MCF 10A (cell line): Measurements from ENCODE around the gene LIN7C. TPM values are rescaled to one million over a fixed set of nuclear protein-coding genes. Genes with fewer than 3 reads are reported as not detected.

Source experiments
- BruUV-seq: library from RNA; stranded (reverse); fragments of 400-500 nt; replicated peaks from 2 replicates; lab custom pipeline; 2021; lab: Mats Ljungman, UMichigan
- CTCF ChIA-PET: fragments of 300-600 bp; sonication (Branson Sonifier 250); formaldehyde crosslinking; extraction: SDS; loops from one replicate; lab custom pipeline; 2021; ENCODE audit warnings: antibody characterized with exemption, inconsistent platforms; lab: Yijun Ruan, JAX
- POLR2A ChIA-PET: fragments of 300-600, 350-650 bp; sonication (Branson Sonifier 250); formaldehyde crosslinking; extraction: SDS; loops from one replicate; lab custom pipeline; 2020; ENCODE audit warnings: antibody characterized with exemption, inconsistent platforms; lab: Yijun Ruan, JAX
- DNase-seq: peaks from one replicate; pipeline ENCODE4 v3.0.0-alpha.2; 2018; ENCODE audit not compliant: unreplicated experiment
- H3K27ac Mint-ChIP-seq: one replicate; pipeline ENCODE4 v1.8.0; 2022; ENCODE audit warnings: mild to moderate bottlenecking, low read depth, mixed read lengths; ENCODE audit not compliant: unreplicated experiment
- H3K27me3 Mint-ChIP-seq: one replicate; pipeline ENCODE4 v1.8.0; 2022; ENCODE audit warnings: mixed read lengths; ENCODE audit not compliant: insufficient read depth, unreplicated experiment
- H3K36me3 Mint-ChIP-seq: one replicate; pipeline ENCODE4 v1.8.0; 2022; ENCODE audit warnings: mild to moderate bottlenecking, moderate library complexity, mixed read lengths; ENCODE audit not compliant: insufficient read depth, unreplicated experiment
- H3K4me1 Mint-ChIP-seq: one replicate; pipeline ENCODE4 v1.8.0; 2022; ENCODE audit warnings: mixed read lengths; ENCODE audit not compliant: insufficient read depth, unreplicated experiment
- H3K4me3 Mint-ChIP-seq: one replicate; pipeline ENCODE4 v1.8.0; 2022; ENCODE audit warnings: mild to moderate bottlenecking, moderate library complexity, mixed read lengths; ENCODE audit not compliant: unreplicated experiment
- H3K9me3 Mint-ChIP-seq: one replicate; pipeline ENCODE4 v1.8.0; 2022; ENCODE audit warnings: mixed read lengths; ENCODE audit not compliant: unreplicated experiment
- intact Hi-C: fragments of 100-400 bp; cut with micrococcal nuclease; formaldehyde crosslinking; loops from 2 replicates; pipeline ENCODE4 v1.14.1; 2022
- total RNA-seq: library from RNA; stranded (reverse); gene quantifications from 2 replicates; pipeline ENCODE4 v1.2.3, GENCODE V29; 2022
- TF ChIP-seq, protein P1 (sequence below): fragments of 200-600 bp; IDR thresholded peaks from one replicate; pipeline ENCODE4 v1.8.0; 2022; ENCODE audit warnings: antibody characterized with exemption, mild to moderate bottlenecking; ENCODE audit not compliant: unreplicated experiment

LIN7C gene
- total RNA-seq, 1 experiment from 2014 or later, result 47.7 TPM

DNA sequence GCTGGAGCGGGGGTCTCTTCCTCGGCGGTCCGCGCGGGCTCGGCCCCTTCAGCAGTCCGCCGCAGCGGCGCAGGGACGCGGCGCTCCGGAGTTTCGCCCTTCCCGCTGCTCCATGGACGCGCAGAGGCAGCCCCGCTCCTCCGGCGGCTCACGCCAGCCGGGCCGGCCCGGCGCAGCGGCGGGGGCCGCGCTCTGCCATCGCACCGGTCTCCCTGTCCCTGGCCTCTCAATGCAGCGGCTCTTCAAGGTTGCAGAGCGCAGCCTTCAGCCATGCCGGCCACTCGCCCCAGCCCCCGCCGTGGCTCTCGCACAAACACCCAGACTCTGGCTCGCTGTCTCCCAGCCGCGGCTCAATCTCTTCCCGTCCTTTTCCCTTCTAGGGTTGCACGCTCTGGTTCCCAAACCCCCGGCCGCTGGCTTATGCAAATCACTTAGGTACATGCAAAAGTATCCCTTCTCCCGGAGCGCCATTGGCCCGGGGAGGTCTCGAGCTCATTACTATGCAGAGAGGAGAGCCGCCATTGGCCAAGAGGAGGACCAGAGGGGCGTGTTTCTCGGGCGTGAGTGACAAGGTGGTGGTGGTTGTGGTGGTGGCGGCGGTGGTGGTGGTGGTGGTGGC is 34.1 kb downstream of the LIN7C start, which contains the start of gene LGR4:
Gene LGR4 (minus strand): TSS at position 393 of the 619 bp plus-strand sequence. CDS start 488 bp downstream, outside the sequence.
- Mint-ChIP-seq H3K27me3 (no peaks in the 10 kb centered on the region), H3K27ac (peak within 1 kb of the TSS; percentile 79), H3K4me1 (peaks cover 31% of the 10 kb centered on the region), H3K36me3 (peaks cover 10% of the 10 kb centered on the region), H3K9me3 (no peaks in the 10 kb centered on the region), H3K4me3 (peak within 1 kb of the TSS; percentile 79)
- no TSS peak for BruUV-seq
- ChIA-PET CTCF (interaction anchor here (0.6 to 2.5 kb wide), 10 partner anchors 14 to 964 kb away, joined by 3 to 23 read pairs (median 4); partner anchors contain the start of gene CCDC34), POLR2A (interaction anchor here (0.6 to 5.2 kb wide), 38 partner anchors 9 to 549 kb away, joined by 3 to 55 read pairs (median 4); partner anchors contain the start of gene CCDC34)
- intact Hi-C loops, result loop anchor here (1.0 to 5.0 kb wide), 2 partner anchors 109 to 175 kb away; partner anchors contain the start of gene CCDC34
- TF ChIP-seq, protein P1, sequence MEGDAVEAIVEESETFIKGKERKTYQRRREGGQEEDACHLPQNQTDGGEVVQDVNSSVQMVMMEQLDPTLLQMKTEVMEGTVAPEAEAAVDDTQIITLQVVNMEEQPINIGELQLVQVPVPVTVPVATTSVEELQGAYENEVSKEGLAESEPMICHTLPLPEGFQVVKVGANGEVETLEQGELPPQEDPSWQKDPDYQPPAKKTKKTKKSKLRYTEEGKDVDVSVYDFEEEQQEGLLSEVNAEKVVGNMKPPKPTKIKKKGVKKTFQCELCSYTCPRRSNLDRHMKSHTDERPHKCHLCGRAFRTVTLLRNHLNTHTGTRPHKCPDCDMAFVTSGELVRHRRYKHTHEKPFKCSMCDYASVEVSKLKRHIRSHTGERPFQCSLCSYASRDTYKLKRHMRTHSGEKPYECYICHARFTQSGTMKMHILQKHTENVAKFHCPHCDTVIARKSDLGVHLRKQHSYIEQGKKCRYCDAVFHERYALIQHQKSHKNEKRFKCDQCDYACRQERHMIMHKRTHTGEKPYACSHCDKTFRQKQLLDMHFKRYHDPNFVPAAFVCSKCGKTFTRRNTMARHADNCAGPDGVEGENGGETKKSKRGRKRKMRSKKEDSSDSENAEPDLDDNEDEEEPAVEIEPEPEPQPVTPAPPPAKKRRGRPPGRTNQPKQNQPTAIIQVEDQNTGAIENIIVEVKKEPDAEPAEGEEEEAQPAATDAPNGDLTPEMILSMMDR, result no peak
- DNase-seq, result peak; percentile 98

DNA sequence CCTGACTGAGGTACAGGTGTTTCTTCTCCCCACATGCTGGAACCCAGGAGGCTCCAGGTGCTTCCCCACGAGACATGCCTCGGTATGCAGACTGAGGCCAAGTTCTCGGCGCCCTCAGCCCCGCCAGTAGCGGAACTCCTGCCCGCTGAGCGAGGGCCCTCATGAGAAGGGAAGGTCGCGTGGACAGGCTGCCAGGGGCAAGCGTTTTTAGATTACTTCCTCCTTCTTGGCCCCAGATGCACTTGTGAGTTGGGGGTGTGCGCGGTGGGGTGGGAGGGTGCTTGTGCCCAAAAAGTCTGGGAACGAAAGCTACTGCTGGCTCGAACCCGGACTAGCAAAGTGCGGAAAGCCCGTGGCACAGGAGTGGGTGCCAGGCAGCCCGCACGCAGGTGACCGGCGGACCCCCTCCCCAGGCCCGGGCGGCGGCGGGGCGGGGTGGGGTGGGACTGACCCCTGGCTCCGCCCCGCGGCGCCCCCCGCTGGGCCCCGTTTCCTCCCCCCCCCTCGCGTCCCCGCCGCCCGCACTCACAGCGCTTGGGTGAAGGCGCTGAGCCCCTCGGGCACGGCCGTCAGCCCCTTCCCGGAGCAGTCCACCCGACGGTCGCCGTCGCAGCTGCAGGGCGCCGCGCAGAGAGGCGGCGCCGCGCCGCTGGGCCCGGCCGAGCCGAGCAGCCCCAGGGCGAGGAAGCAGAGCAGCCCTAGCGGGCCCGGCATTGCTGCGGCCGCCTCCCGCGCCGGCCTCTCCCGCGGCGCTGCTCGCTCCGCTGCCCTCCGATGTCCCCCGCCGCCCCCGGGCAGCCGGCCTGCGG is 34.8 kb downstream of the LIN7C start:
- peaks cover 10% of the 10 kb centered on the region for H3K36me3 Mint-ChIP-seq
- peak overlapping the region; percentile 79 for H3K4me3 Mint-ChIP-seq
- CTCF ChIA-PET, result interaction anchor here (0.6 to 2.5 kb wide), 4 partner anchors 15 to 109 kb away, joined by 3 to 23 read pairs (median 5); partner anchors contain the start of gene CCDC34
- peak overlapping the region; percentile 79 for H3K27ac Mint-ChIP-seq
- BruUV-seq, result no TSS peak
- intact Hi-C loops, result loop anchor here (1.0 to 5.0 kb wide), 3 partner anchors 87 to 174 kb away; partner anchors contain the start of gene CCDC34
- peaks cover 31% of the 10 kb centered on the region for H3K4me1 Mint-ChIP-seq
- POLR2A ChIA-PET, result interaction anchor here (0.5 to 5.2 kb wide), 32 partner anchors 9 to 495 kb away, joined by 3 to 55 read pairs (median 5); partner anchors contain the start of gene CCDC34
- peak; percentile 46 for DNase-seq
- TF ChIP-seq, protein P1, result no peak
- H3K27me3 Mint-ChIP-seq, result no peaks in the 10 kb centered on the region
- H3K9me3 Mint-ChIP-seq, result no peaks in the 10 kb centered on the region

DNA sequence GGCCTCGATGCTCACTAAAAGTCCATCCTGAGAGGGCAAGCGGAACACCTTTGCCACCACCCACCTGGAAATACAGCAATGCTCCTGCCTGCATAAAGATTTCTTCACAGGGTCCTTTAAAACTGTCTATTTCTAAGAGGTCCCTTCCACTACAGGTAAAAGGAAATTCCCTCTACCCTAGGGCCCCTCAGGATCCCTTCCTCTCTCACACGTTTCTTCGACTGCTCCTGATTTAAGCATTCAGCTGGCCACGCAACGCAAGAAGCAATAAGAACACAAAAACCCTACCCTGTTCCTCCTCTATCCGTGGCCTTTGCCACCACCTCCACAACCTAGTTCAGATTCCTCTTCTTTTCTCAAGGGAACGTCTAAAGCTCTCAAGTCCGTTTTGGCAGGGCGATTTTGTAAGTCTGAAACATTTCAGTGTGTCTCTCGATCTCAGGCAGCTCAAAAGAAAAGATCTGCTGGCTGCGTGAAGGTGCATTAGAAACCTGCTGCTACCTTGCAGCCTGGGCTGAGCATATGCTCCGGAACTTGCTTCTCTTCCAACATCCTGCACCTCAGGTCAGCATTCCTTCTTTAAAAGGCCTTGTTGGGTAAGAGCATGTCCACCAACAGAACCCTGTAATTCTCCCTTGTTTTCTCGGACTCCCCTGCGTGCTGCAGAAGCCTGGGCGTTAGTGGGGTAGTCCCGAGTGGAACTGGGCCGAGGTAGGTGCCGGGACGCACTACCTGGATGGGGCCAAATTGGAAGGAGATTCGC is 35.6 kb downstream of the LIN7C start:
- DNase-seq, result peak; percentile 52
- peaks cover 37% of the 10 kb centered on the region for H3K4me1 Mint-ChIP-seq

More for the DNA sequence above, 35.6 kb downstream of the LIN7C start:
- intact Hi-C loops, result loop anchor here (2.0 to 5.0 kb wide), 2 partner anchors 86 to 174 kb away; no protein-coding TSS in a partner anchor
- Mint-ChIP-seq H3K9me3 (no peaks in the 10 kb centered on the region), H3K4me3 (peak overlapping the region; percentile 74), H3K36me3 (peaks cover 10% of the 10 kb centered on the region), H3K27ac (peak overlapping the region; percentile 79), H3K27me3 (no peaks in the 10 kb centered on the region)
- TF ChIP-seq, protein P1, result no peak
- ChIA-PET POLR2A (interaction anchor here (0.5 to 5.2 kb wide), 15 partner anchors 8 to 264 kb away, joined by 3 to 55 read pairs (median 3); partner anchors contain the start of gene CCDC34), CTCF (interaction anchor here (0.5 to 0.8 kb wide), 2 partner anchors 182 to 288 kb away, joined by 3 read pairs; no protein-coding TSS in a partner anchor)
- TSS peak; percentile 3 for BruUV-seq
